Kidney epithelial cell (primary cell): ENCODE measurements around the gene ITGAX. TPM values are rescaled to one million over a fixed set of nuclear protein-coding genes. Genes with fewer than 3 reads are reported as not detected.
A peak's percentile ranks its signal among the peaks of the same experiment; 100 is the strongest.

Source experiments
- DNase-seq: peaks from one replicate; pipeline ENCODE4 v3.0.0-alpha.2; 2010; ENCODE audit warnings: low read depth
- H3K27me3 ChIP-seq: 2 replicates; pipeline ENCODE4 v1.6.0; 2011; ENCODE audit warnings: low read length; ENCODE audit not compliant: control insufficient read depth, insufficient read depth
- H3K36me3 ChIP-seq: 2 replicates; pipeline ENCODE4 v1.5.1; 2011; ENCODE audit warnings: low read length; ENCODE audit not compliant: control insufficient read depth, insufficient read depth
- H3K4me3 ChIP-seq: 2 replicates; pipeline ENCODE4 v1.5.1; 2011; ENCODE audit warnings: low read depth, mild to moderate bottlenecking, control low read depth, low read length
- total RNA-seq: library from RNA; depleted of rRNA; stranded (reverse); fragments of >200 nt; gene quantifications from 2 replicates; pipeline ENCODE4 v1.2.3, GENCODE V29; 2015
- TF ChIP-seq, protein P1 (sequence below): IDR thresholded peaks from 2 replicates; pipeline ENCODE4 v1.5.1; 2011; ENCODE audit warnings: mild to moderate bottlenecking, moderate library complexity, low read length, control low read depth, inconsistent platforms; ENCODE audit not compliant: insufficient read depth, poor library complexity, severe bottlenecking

ITGAX gene
- total RNA-seq, 1 donor from 2014 or later, result 0.04 TPM

DNA sequence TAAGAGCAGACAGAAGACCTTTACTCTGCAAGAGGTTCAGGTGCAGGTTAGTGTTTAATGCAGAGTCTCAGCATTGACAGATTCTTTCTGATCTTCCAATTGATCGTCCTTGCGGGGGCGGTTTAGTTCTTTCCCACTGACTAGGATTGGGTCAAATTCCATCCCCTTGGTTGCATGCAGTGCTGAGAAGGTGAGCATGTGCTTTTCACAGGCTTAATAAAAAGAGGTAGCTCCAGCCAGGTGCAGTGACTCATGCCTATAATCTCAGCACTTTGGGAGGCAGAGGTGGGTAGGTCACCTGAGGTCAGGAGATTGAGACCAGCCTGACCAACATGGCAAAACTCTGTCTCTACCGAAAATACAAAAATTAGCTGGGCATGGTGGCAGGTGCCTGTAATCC is 30.7 kb downstream of the ITGAX start:
- no peak for DNase-seq
- TF ChIP-seq, protein P1, sequence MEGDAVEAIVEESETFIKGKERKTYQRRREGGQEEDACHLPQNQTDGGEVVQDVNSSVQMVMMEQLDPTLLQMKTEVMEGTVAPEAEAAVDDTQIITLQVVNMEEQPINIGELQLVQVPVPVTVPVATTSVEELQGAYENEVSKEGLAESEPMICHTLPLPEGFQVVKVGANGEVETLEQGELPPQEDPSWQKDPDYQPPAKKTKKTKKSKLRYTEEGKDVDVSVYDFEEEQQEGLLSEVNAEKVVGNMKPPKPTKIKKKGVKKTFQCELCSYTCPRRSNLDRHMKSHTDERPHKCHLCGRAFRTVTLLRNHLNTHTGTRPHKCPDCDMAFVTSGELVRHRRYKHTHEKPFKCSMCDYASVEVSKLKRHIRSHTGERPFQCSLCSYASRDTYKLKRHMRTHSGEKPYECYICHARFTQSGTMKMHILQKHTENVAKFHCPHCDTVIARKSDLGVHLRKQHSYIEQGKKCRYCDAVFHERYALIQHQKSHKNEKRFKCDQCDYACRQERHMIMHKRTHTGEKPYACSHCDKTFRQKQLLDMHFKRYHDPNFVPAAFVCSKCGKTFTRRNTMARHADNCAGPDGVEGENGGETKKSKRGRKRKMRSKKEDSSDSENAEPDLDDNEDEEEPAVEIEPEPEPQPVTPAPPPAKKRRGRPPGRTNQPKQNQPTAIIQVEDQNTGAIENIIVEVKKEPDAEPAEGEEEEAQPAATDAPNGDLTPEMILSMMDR, result no peak
- Histone ChIP-seq H3K36me3 (no peaks in the 10 kb centered on the region), H3K4me3 (no peak overlapping the region), H3K27me3 (no peaks in the 10 kb centered on the region)

DNA sequence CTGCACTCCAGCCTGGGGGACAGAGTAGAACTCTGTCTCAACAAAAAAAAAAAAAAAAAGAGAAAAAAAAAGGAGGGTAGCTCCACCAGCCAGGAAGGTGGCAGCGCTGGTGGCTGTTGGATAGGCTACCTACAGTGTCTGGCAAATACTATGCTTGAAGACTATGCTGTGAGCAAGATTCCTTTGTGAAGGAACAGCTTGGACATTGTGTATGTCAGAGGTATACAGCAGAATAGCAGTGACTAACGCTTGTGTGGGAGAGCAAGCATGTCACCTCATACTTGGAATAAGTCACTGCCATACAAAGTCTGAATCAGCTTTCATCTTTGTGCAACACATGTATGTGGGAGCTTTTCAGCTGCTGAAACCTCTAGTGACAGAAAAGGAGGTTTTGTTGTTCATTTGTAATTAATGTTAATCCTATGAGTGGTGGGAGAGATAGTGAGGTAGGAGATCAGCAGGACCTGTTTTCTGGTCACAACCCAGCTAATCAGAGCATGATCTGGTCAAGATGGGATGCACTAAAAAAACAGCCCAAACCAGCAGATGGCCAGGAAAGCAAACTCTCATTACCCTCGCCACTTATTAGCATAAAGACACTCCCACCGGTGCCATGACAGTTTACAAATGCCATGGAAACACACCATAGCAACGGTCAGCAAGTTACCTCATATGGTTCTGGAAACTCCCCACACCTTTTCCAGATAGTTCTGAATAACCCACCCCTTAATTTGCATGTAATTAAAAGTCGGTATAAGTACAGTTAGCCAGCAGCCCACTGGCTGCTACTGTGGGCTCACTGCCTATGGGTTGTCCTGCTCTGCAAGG is 31.4 kb downstream of the ITGAX start:
- H3K27me3 ChIP-seq, result no peaks in the 10 kb centered on the region
- no peak overlapping the region for H3K4me3 ChIP-seq
- no peaks in the 10 kb centered on the region for H3K36me3 ChIP-seq
- DNase-seq, result peak; percentile 32
- TF ChIP-seq, protein P1, result no peak

DNA sequence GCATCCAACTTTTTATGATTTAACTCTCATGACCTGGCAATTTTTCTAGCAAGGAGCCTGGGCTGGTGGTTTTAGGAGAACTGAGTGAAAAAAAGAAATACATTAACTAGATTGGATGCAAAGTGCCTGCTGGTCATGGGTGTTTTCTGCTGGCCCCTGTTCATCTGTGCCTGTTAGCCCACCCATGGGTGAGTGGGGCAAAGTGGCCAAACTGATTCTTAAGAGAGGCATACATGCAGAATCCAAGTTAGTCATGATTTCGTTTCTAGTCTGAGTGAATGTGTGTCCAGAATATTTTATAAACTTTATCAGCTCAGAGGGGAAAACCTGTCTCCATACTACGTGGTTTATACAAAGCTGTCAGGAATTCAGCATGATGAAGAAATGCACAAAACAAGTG is 33.6 kb downstream of the ITGAX start:
- TF ChIP-seq, protein P1, result no peak
- H3K36me3 ChIP-seq, result no peaks in the 10 kb centered on the region
- no peaks in the 10 kb centered on the region for H3K27me3 ChIP-seq
- H3K4me3 ChIP-seq, result no peak overlapping the region
- no peak for DNase-seq

DNA sequence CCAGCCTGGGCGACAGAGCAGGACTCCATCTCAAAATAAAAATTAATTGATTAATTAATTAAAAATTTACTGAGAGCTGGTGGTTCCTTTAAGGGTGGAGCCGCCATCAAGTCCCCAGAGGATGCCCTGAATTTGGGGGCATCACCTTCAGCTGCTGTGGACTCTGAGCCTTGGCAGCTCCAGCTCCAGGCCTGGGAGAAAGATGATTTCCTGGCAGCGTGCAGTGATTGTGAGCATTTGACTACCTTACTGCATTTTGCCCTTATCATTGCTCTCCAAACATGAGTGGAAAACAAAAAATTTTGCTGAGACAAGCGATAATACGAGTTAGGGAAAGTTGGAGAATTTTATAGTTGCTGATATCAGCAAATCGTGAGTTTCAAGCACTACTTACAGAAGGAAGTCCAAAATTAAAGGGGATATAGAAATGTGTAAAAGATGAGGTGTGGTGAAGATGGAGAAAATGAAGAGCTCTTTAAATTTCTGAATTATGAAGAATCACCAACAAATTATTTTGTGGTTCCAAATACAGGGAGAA is 35.6 kb downstream of the ITGAX start:
- DNase-seq, result no peak
- Histone ChIP-seq H3K27me3 (no peaks in the 10 kb centered on the region), H3K4me3 (no peak overlapping the region), H3K36me3 (no peaks in the 10 kb centered on the region)
- TF ChIP-seq, protein P1, result no peak

DNA sequence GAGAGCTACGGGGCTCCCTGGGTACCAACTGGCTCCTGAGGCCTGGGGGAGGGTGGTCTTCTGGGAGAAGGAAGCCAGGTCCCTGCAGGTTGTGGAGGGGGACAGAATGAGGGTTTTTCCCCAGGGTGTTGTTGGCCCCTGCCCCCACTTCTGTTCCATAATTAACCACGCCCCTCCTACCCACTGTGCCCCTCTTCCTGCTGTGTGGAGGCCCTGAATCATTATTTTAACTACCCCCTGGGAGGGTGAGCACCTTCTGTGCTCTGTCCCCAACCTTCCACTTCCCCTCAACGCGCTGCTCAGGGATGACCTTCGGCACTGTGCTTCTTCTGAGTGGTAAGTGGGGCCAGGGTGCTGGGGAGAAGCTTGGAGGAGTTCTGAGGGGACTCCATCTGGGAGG is 38.1 kb downstream of the ITGAX start, which contains the start of gene ITGAD:
Gene ITGAD, plus strand, starts transcription at position 280 of the 400 bp plus-strand sequence. Its CDS starts 26 bp downstream, at position 306.
- Histone ChIP-seq H3K36me3 (no peaks in the 10 kb centered on the region), H3K4me3 (no peak within 1 kb of the TSS), H3K27me3 (no peaks in the 10 kb centered on the region)
- no peak for DNase-seq
- TF ChIP-seq, protein P1, result no peak
